ENCODE measurements around the gene REL. TPM values are rescaled to one million over a fixed set of nuclear protein-coding genes. Genes with fewer than 3 reads are reported as not detected.

Gene REL
- total and polyA plus RNA-seq, 4 donors: 3.4 to 37.0 (median 18.9) TPM

DNA sequence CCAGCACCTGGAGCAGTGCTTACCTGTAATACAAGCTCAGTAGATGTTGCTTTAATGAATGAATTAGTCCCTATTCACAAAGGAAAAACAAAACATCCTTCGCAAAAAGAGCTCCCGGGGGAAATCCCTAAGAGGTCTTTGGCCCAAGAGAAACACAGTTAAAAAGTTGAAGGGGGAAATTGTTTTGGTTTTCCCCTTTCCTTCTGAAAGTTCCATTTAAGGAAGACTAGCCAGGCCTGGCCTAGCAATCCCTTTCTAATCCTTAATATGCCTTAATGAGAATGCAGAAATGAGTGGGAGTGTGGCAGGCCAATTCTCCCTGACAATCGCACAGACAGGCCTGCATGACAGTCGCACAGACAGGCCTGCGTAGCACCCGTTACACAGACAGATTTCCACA is 33.5 kb upstream of the REL start:
- no peaks in the 10 kb centered on the region for H3K4me1 ChIP-seq (ENCODE audit: control insufficient read depth in 5 of 5, insufficient read depth in 5 of 5, low read length in 5 of 5)
- ATAC-seq (ENCODE audit: insufficient read depth, low FRiP score): no peak
- no peaks in the 10 kb centered on the region for H3K36me3 ChIP-seq (ENCODE audit: control insufficient read depth in 4 of 4, insufficient read depth in 4 of 4, low read length in 4 of 4)
- H3K27ac ChIP-seq (ENCODE audit: low read depth in 1 of 2, low read length in 1 of 2): no peak overlapping the region
- H3K9ac ChIP-seq (ENCODE audit: insufficient read depth in 1 of 2, low read length in 2 of 2): no peak overlapping the region
- no peaks in the 10 kb centered on the region for H3K9me3 ChIP-seq (ENCODE audit: control insufficient read depth in 4 of 4, insufficient read depth in 3 of 4, low read length in 3 of 4)
- DNase-seq: no peak
- WGBS, 2 donors: 90 to 94% methylated on average over 6 of the region's 6 CpGs
- no peak for TF ChIP-seq CTCF (IDR thresholded peaks at IDR 0.05; ENCODE audit: control extremely low read depth, extremely low read depth)
- H3K27me3 ChIP-seq (ENCODE audit: control insufficient read depth in 3 of 3, insufficient read depth in 3 of 3, low read length in 2 of 3): no peaks in the 10 kb centered on the region
- no peak overlapping the region for H3K4me3 ChIP-seq

DNA sequence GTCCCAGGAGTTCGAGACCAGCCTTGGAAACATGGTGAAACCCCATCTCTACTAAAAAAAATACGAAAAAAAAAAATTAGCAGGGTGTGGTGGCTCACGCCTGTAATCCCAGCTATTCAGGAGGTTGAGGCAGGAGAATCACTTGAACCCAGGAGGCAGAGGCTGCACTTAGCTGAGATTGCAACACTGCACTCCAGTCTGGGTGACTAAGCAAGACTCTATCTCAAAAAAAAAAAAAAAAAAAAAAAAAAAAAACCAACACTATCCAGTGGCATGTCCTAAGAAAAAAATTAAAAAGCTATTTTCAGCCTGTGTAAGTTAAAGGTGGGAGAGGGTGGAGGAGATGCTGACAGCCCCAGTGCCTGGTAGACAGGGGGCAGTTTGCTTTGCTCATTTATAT is 32.2 kb upstream of the REL start:
- H3K9me3 ChIP-seq (ENCODE audit: control insufficient read depth in 4 of 4, insufficient read depth in 3 of 4, low read length in 3 of 4): no peaks in the 10 kb centered on the region
- no peak for TF ChIP-seq CTCF (IDR thresholded peaks at IDR 0.05; ENCODE audit: control extremely low read depth, extremely low read depth)
- no peak overlapping the region for H3K4me3 ChIP-seq
- no peak overlapping the region for H3K27ac ChIP-seq (ENCODE audit: low read depth in 1 of 2, low read length in 1 of 2)
- H3K4me1 ChIP-seq (ENCODE audit: control insufficient read depth in 5 of 5, insufficient read depth in 5 of 5, low read length in 5 of 5): no peaks in the 10 kb centered on the region
- H3K9ac ChIP-seq (ENCODE audit: insufficient read depth in 1 of 2, low read length in 2 of 2): no peak overlapping the region
- DNase-seq (no peak), ATAC-seq (ENCODE audit: insufficient read depth, low FRiP score) (no peak)
- no peaks in the 10 kb centered on the region for H3K27me3 ChIP-seq (ENCODE audit: control insufficient read depth in 3 of 3, insufficient read depth in 3 of 3, low read length in 2 of 3)
- 86 to 90% methylated on average over 3 of the region's 3 CpGs for WGBS, 2 donors
- no peaks in the 10 kb centered on the region for H3K36me3 ChIP-seq (ENCODE audit: control insufficient read depth in 4 of 4, insufficient read depth in 4 of 4, low read length in 4 of 4)

- Histone ChIP-seq H3K27ac (ENCODE audit: low read depth in 1 of 2, low read length in 1 of 2) (no peak overlapping the region), H3K9ac (ENCODE audit: insufficient read depth in 1 of 2, low read length in 2 of 2) (no peak overlapping the region), H3K4me1 (ENCODE audit: control insufficient read depth in 5 of 5, insufficient read depth in 5 of 5, low read length in 5 of 5) (peaks cover 0 to 3% (median 0%) of the 10 kb centered on the region in 5 donors), H3K27me3 (ENCODE audit: control insufficient read depth in 3 of 3, insufficient read depth in 3 of 3, low read length in 2 of 3) (no peaks in the 10 kb centered on the region), H3K4me3 (no peak overlapping the region), H3K36me3 (ENCODE audit: control insufficient read depth in 4 of 4, insufficient read depth in 4 of 4, low read length in 4 of 4) (no peaks in the 10 kb centered on the region), H3K9me3 (ENCODE audit: control insufficient read depth in 4 of 4, insufficient read depth in 3 of 4, low read length in 3 of 4) (no peaks in the 10 kb centered on the region)
- TF ChIP-seq CTCF (IDR thresholded peaks at IDR 0.05; ENCODE audit: control extremely low read depth, extremely low read depth): no peak
- 54 to 58% methylated on average over 8 of the region's 8 CpGs for whole genome bisulfite sequencing, 2 donors
- no peak for ATAC-seq (ENCODE audit: insufficient read depth, low FRiP score)
- DNase-seq: peak in 1 of 3 donors; percentile 9
Measured at GRCh38 chr2:60852282-60852860, 29.0 kb upstream of the REL start.

DNA sequence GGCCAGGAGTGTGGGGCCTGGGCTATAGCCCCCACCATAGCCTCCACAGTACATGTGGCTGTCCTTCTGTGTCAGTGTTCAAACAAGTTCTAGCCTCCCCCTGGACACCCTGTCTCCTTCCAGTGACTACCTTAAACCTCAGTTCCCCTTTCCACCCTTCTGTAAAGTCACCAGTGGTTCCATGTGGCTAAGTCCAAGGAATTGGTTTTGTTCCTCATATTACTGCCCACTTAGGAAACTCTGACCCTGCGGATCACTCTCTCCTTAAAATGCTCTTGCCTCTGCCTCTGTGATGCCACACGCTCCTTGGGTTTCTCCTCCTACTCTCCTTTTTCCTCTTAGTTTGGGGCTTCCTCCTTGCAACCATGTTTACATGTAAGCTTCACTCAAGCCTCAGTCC is 27.8 kb upstream of the REL start:
- Histone ChIP-seq H3K27ac (ENCODE audit: low read depth in 1 of 2, low read length in 1 of 2) (no peak overlapping the region), H3K9ac (ENCODE audit: insufficient read depth in 1 of 2, low read length in 2 of 2) (no peak overlapping the region), H3K36me3 (ENCODE audit: control insufficient read depth in 4 of 4, insufficient read depth in 4 of 4, low read length in 4 of 4) (no peaks in the 10 kb centered on the region), H3K4me1 (ENCODE audit: control insufficient read depth in 5 of 5, insufficient read depth in 5 of 5, low read length in 5 of 5) (peaks cover 0 to 3% (median 0%) of the 10 kb centered on the region in 5 donors), H3K27me3 (ENCODE audit: control insufficient read depth in 3 of 3, insufficient read depth in 3 of 3, low read length in 2 of 3) (no peaks in the 10 kb centered on the region), H3K4me3 (no peak overlapping the region), H3K9me3 (ENCODE audit: control insufficient read depth in 4 of 4, insufficient read depth in 3 of 4, low read length in 3 of 4) (no peaks in the 10 kb centered on the region)
- WGBS, 2 donors: 81 to 90% methylated on average over 2 of the region's 2 CpGs
- DNase-seq (no peak), ATAC-seq (ENCODE audit: insufficient read depth, low FRiP score) (no peak)
- TF ChIP-seq CTCF (IDR thresholded peaks at IDR 0.05; ENCODE audit: control extremely low read depth, extremely low read depth): no peak
